Psoas muscle (tissue), 8 donors: ENCODE results near the gene PPFIBP2. TPM values are rescaled to one million over a fixed set of nuclear protein-coding genes. Genes with fewer than 3 reads are reported as not detected.

Source experiments
- ATAC-seq, 4 donors: fragments of 200-7000 bp; cut with Tn5 transposase; one replicate each; pipeline ENCODE4 v1.9.1; 2020; ENCODE audit warnings: moderate library complexity in 3 of 4, mild to moderate bottlenecking in 2 of 4
- DNase-seq, 2 donors: peaks; one replicate each; pipeline ENCODE4 v3.0.0-alpha.2; 2020
- H3K27ac ChIP-seq: fragments of 200-600 bp; one replicate; pipeline ENCODE4 v1.8.0; 2022
- H3K27me3 ChIP-seq, 3 donors: fragments of 200-600 bp in 1 of 3; one replicate each; pipeline versions ENCODE4 v1.6.1 to v1.8.0; 2013 to 2022; ENCODE audit warnings: low read length in 2 of 3, mild to moderate bottlenecking in 2 of 3, moderate library complexity in 1 of 3; ENCODE audit not compliant: insufficient read depth in 3 of 3
- H3K36me3 ChIP-seq, 2 donors: fragments of 200-600 bp in 1 of 2; one replicate each; pipeline versions ENCODE4 v1.6.1 to v1.8.0; 2013 to 2022; ENCODE audit warnings: low read depth in 1 of 2, mild to moderate bottlenecking in 1 of 2, moderate library complexity in 1 of 2; ENCODE audit not compliant: insufficient read depth in 1 of 2
- H3K4me1 ChIP-seq: fragments of 200-600 bp; one replicate; pipeline ENCODE4 v1.8.0; 2022
- H3K4me3 ChIP-seq: fragments of 200-600 bp; one replicate; pipeline ENCODE4 v1.8.0; 2022; ENCODE audit warnings: mild to moderate bottlenecking
- H3K9me3 ChIP-seq: fragments of 200-600 bp; one replicate; pipeline ENCODE4 v1.8.0; 2022
- WGBS, 3 donors: extraction: QIAGEN DNeasy Blood & Tissue Kit; methylation state at CpG; one replicate each; pipeline versions ENCODE4 v1.1.6 to v1.1.7; 2013; 5-methylcytosine and 5-hydroxymethylcytosine counted together
- intact Hi-C, 2 donors: fragments of 100-400 bp; cut with DNase I; formaldehyde crosslinking; loops; one replicate each; pipeline versions ENCODE4 v1.11.0 to v1.14.2; 2022
- polyA plus RNA-seq, 3 donors: library from polyadenylated mRNA; stranded (reverse); fragments of 200-250 nt; gene quantifications; one replicate each; pipeline ENCODE4 v1.2.3, GENCODE V29; 2013
- total RNA-seq, 4 donors: library from RNA; stranded (reverse); fragmentation: NEBNext Ultra II Directional in 2 of 4; extraction: Animal tissue kit (Norgen Biotek cat#: 25700) in 2 of 4; gene quantifications; one replicate each; pipeline versions ENCODE4 v1.2.1 to v1.2.4, GENCODE V29; 2021 to 2023
- TF ChIP-seq, protein P1 (sequence below): fragments of 200-600 bp; IDR thresholded peaks from one replicate; pipeline ENCODE4 v1.8.0; 2022; ENCODE audit warnings: antibody characterized with exemption
- donor health status: healthy with polysubstance abuse.
- donor health status: DM: no; HTN: no; CAD: no; lungs with moderate emphysema.
- donor health status: Bipolar disorder and iron deficiency.
- donor health status: healthy.
- donor health status: DM: yes; HTN: yes; CAD: no.
- donor health status: DM: no; HTN: no; CAD: no.
- donor health status: DM: no; HTN: no; CAD: no.
- donor health status: DM: yes; HTN: yes; CAD: no.

Gene PPFIBP2
- total and polyA plus RNA-seq, 7 donors, result 7.4 to 54.8 (median 19.7) TPM

DNA sequence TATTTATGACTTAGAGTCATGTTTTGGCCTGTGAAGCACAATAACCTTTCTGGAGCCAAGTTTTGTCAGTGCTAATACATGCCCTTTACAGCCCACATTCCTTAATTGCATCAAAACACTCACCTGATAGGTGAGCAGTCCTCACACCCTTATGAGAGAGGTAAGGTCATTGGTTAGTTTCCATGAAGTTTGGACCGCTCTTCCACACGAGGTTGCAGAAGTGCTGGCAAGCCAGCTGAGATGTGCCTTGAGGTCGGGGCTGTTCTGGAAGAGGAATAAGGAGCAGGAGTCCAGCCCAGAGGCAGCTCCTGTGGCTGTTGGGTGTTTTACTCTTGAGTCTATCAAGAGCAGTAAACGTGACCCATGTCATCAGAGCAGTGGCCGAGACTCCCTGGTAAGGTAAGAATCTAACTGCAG, 83.2 kb downstream of the PPFIBP2 start:
- WGBS, 3 donors, result 45 to 71% (median 61%) methylated on average over 5 of the region's 5 CpGs
- peaks cover 49% of the 10 kb centered on the region for H3K4me1 ChIP-seq
- peaks cover 0 to 8% of the 10 kb centered on the region in 2 donors for H3K36me3 ChIP-seq
- intact Hi-C loops, result no loop called here
- no peaks in the 10 kb centered on the region for H3K27me3 ChIP-seq
- peak in 2 of 4 donors; percentile 11 to 15 for ATAC-seq
- no peak for DNase-seq
- no peaks in the 10 kb centered on the region for H3K9me3 ChIP-seq
- H3K4me3 ChIP-seq, result peak overlapping the region; percentile 37
- TF ChIP-seq, protein P1, sequence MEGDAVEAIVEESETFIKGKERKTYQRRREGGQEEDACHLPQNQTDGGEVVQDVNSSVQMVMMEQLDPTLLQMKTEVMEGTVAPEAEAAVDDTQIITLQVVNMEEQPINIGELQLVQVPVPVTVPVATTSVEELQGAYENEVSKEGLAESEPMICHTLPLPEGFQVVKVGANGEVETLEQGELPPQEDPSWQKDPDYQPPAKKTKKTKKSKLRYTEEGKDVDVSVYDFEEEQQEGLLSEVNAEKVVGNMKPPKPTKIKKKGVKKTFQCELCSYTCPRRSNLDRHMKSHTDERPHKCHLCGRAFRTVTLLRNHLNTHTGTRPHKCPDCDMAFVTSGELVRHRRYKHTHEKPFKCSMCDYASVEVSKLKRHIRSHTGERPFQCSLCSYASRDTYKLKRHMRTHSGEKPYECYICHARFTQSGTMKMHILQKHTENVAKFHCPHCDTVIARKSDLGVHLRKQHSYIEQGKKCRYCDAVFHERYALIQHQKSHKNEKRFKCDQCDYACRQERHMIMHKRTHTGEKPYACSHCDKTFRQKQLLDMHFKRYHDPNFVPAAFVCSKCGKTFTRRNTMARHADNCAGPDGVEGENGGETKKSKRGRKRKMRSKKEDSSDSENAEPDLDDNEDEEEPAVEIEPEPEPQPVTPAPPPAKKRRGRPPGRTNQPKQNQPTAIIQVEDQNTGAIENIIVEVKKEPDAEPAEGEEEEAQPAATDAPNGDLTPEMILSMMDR, result no peak
- peak overlapping the region; percentile 54 for H3K27ac ChIP-seq

DNA sequence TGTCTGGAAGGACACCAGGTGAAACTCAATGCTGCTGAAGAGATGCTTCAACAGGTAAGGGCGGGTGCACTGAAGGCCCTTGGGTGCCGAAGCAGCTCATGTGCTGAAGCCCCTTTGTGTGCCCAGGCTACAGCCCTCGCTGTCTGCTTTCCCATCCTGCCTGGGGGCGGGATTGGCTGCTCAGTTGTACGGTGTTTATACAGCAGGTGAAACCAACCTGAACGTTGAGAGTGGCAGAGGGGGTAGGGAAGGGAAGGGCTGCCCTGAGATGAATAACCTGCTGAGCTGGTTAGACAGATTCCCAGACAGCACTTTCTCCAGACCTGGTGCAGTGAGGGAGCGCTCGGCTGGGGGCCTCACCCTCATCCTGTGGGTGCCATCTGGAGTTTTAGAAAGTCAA, 83.8 kb downstream of the PPFIBP2 start:
- intact Hi-C loops, result no loop called here
- 76 to 81% (median 79%) methylated on average over 8 of the region's 8 CpGs for WGBS, 3 donors
- Histone ChIP-seq H3K4me1 (peaks cover 46% of the 10 kb centered on the region), H3K27ac (peak overlapping the region; percentile 54), H3K27me3 (no peaks in the 10 kb centered on the region), H3K36me3 (peaks cover 0 to 8% of the 10 kb centered on the region in 2 donors), H3K9me3 (no peaks in the 10 kb centered on the region), H3K4me3 (peak overlapping the region; percentile 37)
- no peak for DNase-seq
- TF ChIP-seq, protein P1, result no peak
- ATAC-seq, result no peak

DNA sequence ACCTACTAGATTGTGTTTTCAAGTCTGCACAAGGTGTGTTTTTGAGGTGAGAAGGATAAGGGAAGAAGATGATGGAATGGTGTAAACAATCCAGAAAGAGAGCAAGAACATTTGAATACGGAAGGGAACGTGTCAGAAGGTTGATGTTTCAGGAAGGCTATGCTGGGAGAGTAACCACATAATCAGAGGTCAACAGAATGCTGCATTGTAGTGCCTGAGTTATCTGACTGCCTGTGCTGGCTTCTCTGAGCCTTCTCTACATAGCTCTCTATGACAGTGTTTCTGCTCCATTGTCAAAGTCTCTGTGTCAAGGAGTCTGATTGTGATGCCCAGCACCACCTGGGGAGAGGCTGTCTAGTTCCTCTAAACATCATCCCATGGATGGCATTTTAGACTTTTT, 85.4 kb downstream of the PPFIBP2 start:
- no peak overlapping the region for H3K4me3 ChIP-seq
- H3K27me3 ChIP-seq, result no peaks in the 10 kb centered on the region
- no peaks in the 10 kb centered on the region for H3K9me3 ChIP-seq
- H3K4me1 ChIP-seq, result peaks cover 43% of the 10 kb centered on the region
- ATAC-seq (no peak), DNase-seq (no peak)
- 84 to 95% (median 95%) methylated on average over 2 of the region's 2 CpGs for WGBS, 3 donors
- peaks cover 0 to 8% of the 10 kb centered on the region in 2 donors for H3K36me3 ChIP-seq
- intact Hi-C loops, result no loop called here
- TF ChIP-seq, protein P1, result no peak
- H3K27ac ChIP-seq, result peak overlapping the region; percentile 81

DNA sequence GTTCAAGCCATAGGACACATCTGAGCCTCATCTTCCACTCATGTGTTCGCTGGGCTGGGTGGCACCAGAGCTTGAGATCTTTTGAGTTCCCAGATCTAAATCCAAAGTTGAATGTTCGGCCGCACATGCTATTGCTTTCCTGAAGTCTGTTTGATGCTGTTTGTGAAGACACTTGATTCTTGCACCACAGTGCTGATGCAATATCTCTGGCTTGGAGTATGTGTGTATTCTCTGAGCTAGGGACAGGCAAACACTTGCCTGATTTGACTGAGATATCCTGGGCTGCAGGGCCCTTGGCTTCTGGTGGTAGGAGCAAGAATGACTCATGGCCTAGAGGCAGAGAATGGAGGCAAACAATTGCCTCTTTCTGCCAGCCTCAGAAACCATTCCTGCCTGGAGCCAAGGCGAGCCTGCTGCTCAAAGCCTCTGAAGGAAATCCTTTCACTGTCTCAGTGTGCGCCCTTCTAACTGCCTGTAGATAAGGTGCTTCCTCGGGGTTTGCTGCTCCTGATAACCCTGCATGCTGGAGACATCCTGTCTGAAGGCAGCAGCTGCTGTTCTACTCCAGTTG, 86.5 kb downstream of the PPFIBP2 start:
- peak overlapping the region; percentile 81 for H3K27ac ChIP-seq
- H3K27me3 ChIP-seq, result no peaks in the 10 kb centered on the region
- no peaks in the 10 kb centered on the region for H3K9me3 ChIP-seq
- intact Hi-C loops, result loop anchor here in 1 of 2 donors (5.0 kb wide), 1 partner anchor 88 kb away; the partner anchor contains the start of gene PPFIBP2
- DNase-seq, result peak; percentile 56 to 75
- peaks cover 0 to 8% of the 10 kb centered on the region in 2 donors for H3K36me3 ChIP-seq
- H3K4me3 ChIP-seq, result no peak overlapping the region
- 62 to 79% (median 70%) methylated on average over 6 of the region's 6 CpGs for WGBS, 3 donors
- peaks cover 44% of the 10 kb centered on the region for H3K4me1 ChIP-seq
- TF ChIP-seq, protein P1, result no peak
- ATAC-seq, result peak; percentile 89 to 95 (median 94)
